WTC11 (cell line): ENCODE results near the gene PGA3. TPM values are rescaled to one million over a fixed set of nuclear protein-coding genes. Genes with fewer than 3 reads are reported as not detected.
"Not testable (repeated sequence)": the region's sequence is repeated elsewhere in the genome, so short reads cannot be mapped to it uniquely, and the experiment has no call there.

ENCODE experiments used
- ATAC-seq: fragments of 200-7000 bp; cut with Tn5 transposase; 2 replicates; pipeline ENCODE4 v1.10.0; 2021; ENCODE audit warnings: mild to moderate bottlenecking, moderate library complexity
- CTCF ChIA-PET: fragments of 300-600 bp; sonication (Branson Sonifier 250); formaldehyde crosslinking; loops from one replicate; lab custom pipeline; 2021; ENCODE audit warnings: antibody characterized with exemption; lab: Charles Lee
- POLR2A ChIA-PET: fragments of 350-600 bp; sonication (Branson Sonifier 250); formaldehyde crosslinking; loops from one replicate; lab custom pipeline; 2021; ENCODE audit warnings: antibody characterized with exemption; lab: Charles Lee
- DNase-seq: peaks from one replicate; pipeline ENCODE4 v3.0.0; 2021; ENCODE audit warnings: low spot score
- H3K27ac Mint-ChIP-seq: 2 replicates; pipeline ENCODE4 v1.8.0; 2021; ENCODE audit warnings: mixed read lengths
- H3K27me3 Mint-ChIP-seq: 2 replicates; pipeline ENCODE4 v1.8.0; 2021; ENCODE audit warnings: low read depth, mild to moderate bottlenecking, moderate library complexity, mixed read lengths
- H3K36me3 Mint-ChIP-seq: 2 replicates; pipeline ENCODE4 v1.8.0; 2021; ENCODE audit warnings: mixed read lengths
- H3K4me1 Mint-ChIP-seq: 2 replicates; pipeline ENCODE4 v1.8.0; 2022; ENCODE audit warnings: mixed read lengths
- H3K4me3 Mint-ChIP-seq: 2 replicates; pipeline ENCODE4 v1.8.0; 2021; ENCODE audit warnings: mild to moderate bottlenecking, moderate library complexity, mixed read lengths
- H3K9me3 Mint-ChIP-seq: 2 replicates; pipeline ENCODE4 v1.8.0; 2021; ENCODE audit warnings: mixed read lengths
- E2F4 ChIP-seq: sonication (generic); formaldehyde crosslinking; IDR thresholded peaks from 2 replicates; pipeline ENCODE4 v1.8.1; 2022; ENCODE audit warnings: low read depth, mild to moderate bottlenecking, moderate library complexity, missing genetic modification reagents, borderline replicate concordance
- FOXJ3 ChIP-seq: sonication (generic); formaldehyde crosslinking; IDR thresholded peaks from 2 replicates; pipeline ENCODE4 v1.9.0; 2021; ENCODE audit warnings: missing genetic modification reagents, mild to moderate bottlenecking, borderline replicate concordance
- FOXK1 ChIP-seq: sonication (generic); formaldehyde crosslinking; IDR thresholded peaks from 2 replicates; pipeline ENCODE4 v1.8.0; 2022; ENCODE audit warnings: mild to moderate bottlenecking, moderate library complexity, missing genetic modification reagents
- GTF2I ChIP-seq: fragments of 250-450 bp; sonication (Bioruptor Pico); conservative IDR thresholded peaks from 2 replicates; pipeline ENCODE4 v1.4.0; 2021; ENCODE audit warnings: mild to moderate bottlenecking
- MAX ChIP-seq: sonication (generic); formaldehyde crosslinking; IDR thresholded peaks from 2 replicates; pipeline ENCODE4 v1.8.0; 2022; ENCODE audit warnings: mild to moderate bottlenecking, missing genetic modification reagents
- MYBL2 ChIP-seq: sonication (generic); formaldehyde crosslinking; IDR thresholded peaks from 2 replicates; pipeline ENCODE4 v1.8.1; 2023; ENCODE audit warnings: mild to moderate bottlenecking, moderate library complexity, missing genetic modification reagents
- NFYB ChIP-seq: sonication (generic); formaldehyde crosslinking; conservative IDR thresholded peaks from 2 replicates; pipeline ENCODE4 v1.8.0; 2022; ENCODE audit warnings: low read depth, missing genetic modification reagents
- PRDM15 ChIP-seq: sonication (generic); formaldehyde crosslinking; IDR thresholded peaks from 2 replicates; pipeline ENCODE4 v1.8.0; 2022; ENCODE audit warnings: missing genetic modification reagents
- SMAD3 ChIP-seq: sonication (generic); formaldehyde crosslinking; IDR thresholded peaks from 2 replicates; pipeline ENCODE4 v1.8.0; 2022; ENCODE audit warnings: missing genetic modification reagents, mild to moderate bottlenecking, borderline replicate concordance
- SP1 ChIP-seq: sonication (generic); formaldehyde crosslinking; conservative IDR thresholded peaks from 2 replicates; pipeline ENCODE4 v1.8.1; 2022; ENCODE audit warnings: missing genetic modification reagents
- ZNF281 ChIP-seq: sonication (generic); formaldehyde crosslinking; IDR thresholded peaks from 2 replicates; pipeline ENCODE4 v1.8.0; 2023; ENCODE audit warnings: mild to moderate bottlenecking, missing genetic modification reagents
- ZNF512 ChIP-seq: sonication (generic); formaldehyde crosslinking; IDR thresholded peaks from 2 replicates; pipeline ENCODE4 v1.8.1; 2022; ENCODE audit warnings: missing genetic modification reagents, borderline replicate concordance
- total RNA-seq: library from RNA; stranded (reverse); gene quantifications from 3 replicates; pipeline ENCODE4 v1.2.3, GENCODE V29; 2021

The PGA3 gene
- total RNA-seq, 1 experiment from 2014 or later = 0.20 TPM

- no peaks in the 10 kb centered on the region for H3K36me3 Mint-ChIP-seq
- H3K4me1 Mint-ChIP-seq = peaks cover 9% of the 10 kb centered on the region
- no peak for TF ChIP-seq SMAD3 (CRISPR knock-in tag)
- TF ChIP-seq E2F4 (CRISPR knock-in tag) = no peak
- TF ChIP-seq SP1 = no peak
- no peak for TF ChIP-seq GTF2I (CRISPR knock-in tag)
- TF ChIP-seq ZNF281 (CRISPR knock-in tag) = no peak
- H3K27ac Mint-ChIP-seq = no peak overlapping the region
- H3K27me3 Mint-ChIP-seq = peaks cover 10% of the 10 kb centered on the region
- ATAC-seq (no peak), DNase-seq (no peak)
- peaks cover 19% of the 10 kb centered on the region for H3K9me3 Mint-ChIP-seq
- H3K4me3 Mint-ChIP-seq = no peak overlapping the region
- POLR2A ChIA-PET = no interaction called here
- CTCF ChIA-PET = no interaction called here
Observed at GRCh38 chr11:61198361-61198760, 5.0 kb upstream of the PGA3 start.

DNA sequence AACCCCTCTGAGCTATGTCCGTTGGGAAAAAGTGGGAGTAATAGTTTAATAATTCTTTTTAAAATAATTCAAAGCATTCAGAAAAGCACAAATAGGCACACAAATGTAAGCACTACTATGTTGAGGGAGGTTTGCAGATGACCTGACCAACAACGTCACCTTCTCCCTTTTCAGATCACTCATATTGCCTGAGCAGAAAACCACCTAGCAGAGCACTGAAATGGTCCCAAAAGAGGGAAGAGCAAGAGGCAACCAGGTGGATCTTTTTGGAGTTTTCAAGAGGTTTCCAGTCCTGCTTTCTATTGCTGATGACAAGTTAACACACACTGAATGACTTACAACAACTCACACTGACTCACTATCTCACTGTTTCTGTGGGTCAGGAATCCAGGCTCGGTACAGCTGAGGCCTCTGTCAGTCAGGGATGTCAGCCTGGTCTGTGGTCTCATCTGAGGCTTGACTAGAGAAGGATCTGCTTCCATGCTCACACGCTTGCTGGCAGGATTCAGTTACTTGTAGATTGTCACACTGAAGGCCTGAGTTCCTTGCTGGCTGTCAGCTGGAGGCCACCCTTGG is 4.3 kb upstream of the PGA3 start:
- H3K4me1 Mint-ChIP-seq = peaks cover 7% of the 10 kb centered on the region
- POLR2A ChIA-PET = no interaction called here
- H3K9me3 Mint-ChIP-seq = peaks cover 19% of the 10 kb centered on the region
- DNase-seq = no peak
- H3K27ac Mint-ChIP-seq = no peak overlapping the region
- no peak overlapping the region for H3K4me3 Mint-ChIP-seq
- CTCF ChIA-PET = no interaction called here
- H3K27me3 Mint-ChIP-seq = peaks cover 10% of the 10 kb centered on the region
- H3K36me3 Mint-ChIP-seq = no peaks in the 10 kb centered on the region
- no peak for TF ChIP-seq FOXK1 (CRISPR knock-in tag)
- no peak for TF ChIP-seq MAX
- TF ChIP-seq FOXJ3 (CRISPR knock-in tag) = no peak
- TF ChIP-seq ZNF512 (CRISPR knock-in tag) = no peak
- no peak for TF ChIP-seq NFYB (CRISPR knock-in tag)
- no peak for TF ChIP-seq PRDM15
- ATAC-seq = no peak

DNA sequence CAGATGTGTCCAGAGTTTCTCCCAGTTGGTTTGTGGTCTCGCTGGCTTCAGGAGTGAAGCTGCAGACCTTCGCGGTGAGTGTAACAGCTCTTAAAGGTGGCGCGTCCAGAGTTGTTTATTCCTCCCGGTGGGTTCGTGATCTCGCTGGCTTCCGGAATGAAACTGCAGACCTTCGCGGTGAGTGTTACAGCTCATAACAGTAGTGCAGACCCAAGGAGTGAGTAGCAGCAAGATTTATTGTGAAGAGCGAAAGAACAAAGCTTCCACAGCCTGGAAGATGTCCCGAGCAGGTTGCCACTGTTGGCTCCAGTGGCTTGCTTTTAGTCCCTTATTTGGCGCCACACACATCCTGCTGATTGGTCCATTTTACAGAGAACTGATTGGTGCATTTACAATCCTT is 1.8 kb upstream of the PGA3 start:
- peaks cover 8% of the 10 kb centered on the region for H3K4me1 Mint-ChIP-seq

GRCh38 chr11:61203873-61204272 is 558 bp downstream of the PGA3 start:
- ATAC-seq, H3K36me3 Mint-ChIP-seq: not testable (repeated sequence)

More for the DNA sequence above, 1.8 kb upstream of the PGA3 start:
- Mint-ChIP-seq H3K9me3 (peaks cover 19% of the 10 kb centered on the region), H3K36me3 (no peaks in the 10 kb centered on the region), H3K27ac (no peak overlapping the region), H3K4me3 (no peak overlapping the region), H3K27me3 (peaks cover 10% of the 10 kb centered on the region)
- no peak for DNase-seq
- TF ChIP-seq MYBL2 (CRISPR knock-in tag) = no peak
- ChIA-PET CTCF (interaction anchor here (0.7 kb wide), 1 partner anchor 135 kb away, joined by 3 read pairs; no protein-coding TSS in a partner anchor), POLR2A (no interaction called here)
- ATAC-seq = no peak

DNA sequence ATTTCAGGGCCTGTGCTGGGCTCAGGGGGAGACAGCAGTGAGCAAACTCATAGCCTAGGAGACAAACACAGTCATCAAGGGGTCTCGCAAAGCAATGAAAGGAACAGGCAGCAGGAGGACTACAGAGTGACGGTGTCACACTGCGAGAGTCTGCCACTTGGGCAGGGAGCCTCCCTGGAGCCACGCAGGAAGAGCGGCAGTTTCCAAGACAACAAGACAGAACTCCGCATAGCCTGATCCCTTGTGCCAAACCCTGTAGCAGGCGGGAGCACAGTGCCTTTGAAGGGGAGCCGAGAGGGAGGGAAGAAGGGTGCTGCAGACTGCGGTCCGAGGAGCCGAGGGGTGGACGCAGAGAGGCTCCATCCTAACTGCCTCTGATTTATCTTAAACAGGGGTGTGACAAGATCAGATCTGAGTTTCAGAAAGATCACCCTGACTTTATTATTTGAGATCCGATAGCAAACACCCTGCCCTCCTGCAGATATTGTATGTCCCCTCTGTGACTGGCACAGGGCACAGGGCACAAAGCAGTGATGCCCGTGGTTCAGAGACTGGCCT is 1.3 kb downstream of the PGA3 start:
- CTCF ChIA-PET, H3K4me3 Mint-ChIP-seq, H3K4me1 Mint-ChIP-seq, H3K27ac Mint-ChIP-seq, H3K9me3 Mint-ChIP-seq, H3K36me3 Mint-ChIP-seq, POLR2A ChIA-PET, DNase-seq, H3K27me3 Mint-ChIP-seq: not testable (repeated sequence)
- ATAC-seq = peak; percentile 12; the same call in 1 of the 2 replicates

More at GRCh38 chr11:61203873-61204272, 558 bp downstream of the PGA3 start:
- H3K27me3 Mint-ChIP-seq, CTCF ChIA-PET, H3K27ac Mint-ChIP-seq, DNase-seq, H3K4me1 Mint-ChIP-seq, H3K4me3 Mint-ChIP-seq: not testable (repeated sequence)
- POLR2A ChIA-PET = interaction anchor here (0.7 kb wide), 1 partner anchor 214 kb away, joined by 3 read pairs; no protein-coding TSS in a partner anchor
- H3K9me3 Mint-ChIP-seq = peaks cover 13% of the 10 kb centered on the region
